DLD1 (cell line): ENCODE measurements around the gene PRDM15.

Experiments used
- in situ Hi-C: cut with HindIII; loops from 2 replicates; pipeline ENCODE4 v1.10.0; 2017; ENCODE audit warnings: low sequenced_read_pairs

Gene PRDM15

DNA sequence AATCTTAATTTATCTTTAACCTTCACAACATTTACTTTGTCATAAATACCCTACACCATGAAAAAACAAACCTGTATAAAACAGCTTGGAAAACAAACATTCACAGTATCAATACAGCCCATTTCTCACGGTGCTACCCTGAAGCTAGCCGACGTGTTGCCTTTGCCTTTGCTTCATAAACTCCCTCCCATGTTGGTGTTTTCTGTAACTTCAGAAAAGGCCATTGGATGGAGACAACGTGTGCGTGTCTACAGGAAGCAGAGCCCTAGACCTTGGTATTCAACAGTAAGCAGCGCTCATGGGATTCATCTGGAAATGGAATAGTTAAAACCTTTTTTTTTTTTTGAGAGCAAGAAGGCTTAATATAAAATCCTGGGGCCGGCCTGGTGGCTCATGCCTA, 7.2 kb upstream of the PRDM15 start:
- in situ Hi-C loops, result no loop called here

DNA sequence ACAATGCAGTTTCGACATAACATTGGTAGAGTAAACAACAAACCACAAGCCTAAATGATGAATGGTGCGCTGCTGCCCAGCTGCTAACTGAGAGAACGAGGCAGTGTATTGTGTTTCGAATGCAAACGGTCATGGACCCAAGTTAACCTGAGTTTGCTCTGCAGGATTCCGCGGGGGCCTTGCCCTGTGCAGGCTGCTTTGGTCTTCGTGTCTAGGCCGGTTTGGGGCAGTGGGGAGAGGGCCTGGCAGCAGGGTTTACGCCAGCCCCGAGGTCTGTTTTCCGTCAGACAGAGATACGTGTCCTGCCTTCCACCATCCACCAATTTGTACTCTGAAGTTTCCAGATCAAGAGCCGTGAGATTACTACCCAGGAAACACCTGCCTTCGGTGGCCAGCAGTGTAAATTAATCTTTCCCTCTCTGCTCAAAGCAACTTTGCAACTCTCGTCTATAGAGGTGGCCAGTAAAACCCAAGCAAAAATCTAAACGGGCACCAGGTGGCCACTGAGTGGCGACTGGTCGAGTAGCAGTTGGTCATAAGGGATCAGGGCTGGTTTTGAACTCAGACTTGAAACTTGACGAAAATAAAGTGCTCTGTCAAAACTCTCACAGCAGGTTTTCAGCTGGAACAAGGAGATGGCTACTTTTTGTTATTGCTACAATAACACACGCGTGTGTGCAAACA, 6.3 kb upstream of the PRDM15 start:
- in situ Hi-C loops, result no loop called here

DNA sequence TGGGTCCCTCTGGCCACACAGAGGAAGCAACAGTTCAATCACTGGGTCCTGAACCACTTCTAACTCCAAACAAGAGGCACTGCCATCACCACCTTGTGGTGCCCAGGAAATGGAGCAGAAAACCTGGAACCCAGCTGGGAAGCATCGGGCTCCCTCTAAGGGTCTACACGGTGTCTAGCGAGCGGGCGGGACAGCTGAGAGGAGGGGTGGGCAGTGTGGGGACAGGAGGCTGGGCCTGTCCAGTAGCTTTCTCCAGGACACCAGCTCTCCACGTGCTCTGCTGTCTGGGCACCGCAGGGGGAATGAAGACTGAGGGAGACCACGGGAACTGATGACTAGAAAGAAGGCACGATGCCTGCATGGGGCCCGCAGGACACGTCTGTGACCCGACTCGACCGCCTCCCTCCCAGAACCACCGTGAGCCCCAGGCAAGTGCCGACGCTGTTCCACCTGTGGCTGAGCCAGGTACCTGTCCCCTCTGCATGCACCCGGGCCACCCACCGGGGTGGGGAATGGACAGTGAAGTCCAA, 5.4 kb upstream of the PRDM15 start:
- in situ Hi-C loops, result no loop called here

DNA sequence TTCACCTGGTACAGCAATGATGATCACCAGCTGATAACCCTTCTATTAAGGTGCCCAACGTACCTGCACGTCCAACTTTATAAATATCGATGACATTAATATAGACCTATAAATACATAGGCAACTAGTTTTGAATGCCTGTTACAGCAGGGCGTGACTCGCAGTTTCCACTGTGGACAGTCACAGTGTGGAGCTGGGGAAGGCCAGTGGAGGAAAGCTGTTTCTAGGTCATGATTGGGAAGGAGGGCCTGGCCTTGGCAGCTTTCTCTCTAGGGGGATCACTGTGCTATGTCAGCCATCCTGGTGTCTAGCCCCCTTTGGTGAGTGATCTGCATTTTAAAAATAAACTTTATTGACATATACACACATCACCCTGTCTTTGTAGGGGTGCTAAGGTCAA, 4.4 kb upstream of the PRDM15 start:
- in situ Hi-C loops, result no loop called here

DNA sequence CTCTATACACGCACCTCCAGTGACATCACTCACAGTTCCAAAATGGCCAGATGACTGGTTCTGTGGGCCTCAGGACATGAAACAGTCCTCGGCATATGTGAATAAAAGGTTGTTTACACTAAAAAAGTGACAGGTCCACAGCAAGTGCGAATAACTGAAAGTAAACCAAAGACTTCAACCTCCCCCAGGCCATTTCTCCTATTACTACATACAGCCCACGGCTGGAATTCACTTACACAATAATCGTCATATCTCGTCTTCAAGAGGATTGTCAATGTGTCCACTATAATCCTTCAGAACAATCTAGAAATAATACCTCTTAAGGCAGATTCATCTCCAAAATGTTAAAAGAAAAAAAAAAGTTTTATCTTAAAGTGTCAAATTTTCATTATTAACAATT, 1.9 kb upstream of the PRDM15 start:
- in situ Hi-C loops, result no loop called here

DNA sequence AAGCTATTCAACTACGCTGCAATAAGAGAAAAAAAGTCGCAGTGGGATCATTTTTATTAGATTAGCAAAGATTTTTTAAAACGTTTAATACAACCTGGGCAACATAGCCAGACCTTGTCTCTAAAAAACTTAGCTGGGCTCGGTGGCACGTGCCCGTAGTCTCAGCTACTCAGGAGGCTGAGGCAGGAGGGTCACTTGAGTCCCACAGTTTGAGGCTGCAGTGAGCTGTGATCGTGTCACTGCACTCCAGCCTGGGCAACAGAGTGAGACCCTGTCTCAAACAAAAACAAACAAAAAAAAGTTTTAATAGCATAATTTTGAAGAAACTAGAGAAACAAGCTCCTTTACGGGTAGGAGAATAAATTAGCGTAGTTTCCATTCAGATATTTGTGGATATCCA, 1.0 kb upstream of the PRDM15 start:
- in situ Hi-C loops, result no loop called here

DNA sequence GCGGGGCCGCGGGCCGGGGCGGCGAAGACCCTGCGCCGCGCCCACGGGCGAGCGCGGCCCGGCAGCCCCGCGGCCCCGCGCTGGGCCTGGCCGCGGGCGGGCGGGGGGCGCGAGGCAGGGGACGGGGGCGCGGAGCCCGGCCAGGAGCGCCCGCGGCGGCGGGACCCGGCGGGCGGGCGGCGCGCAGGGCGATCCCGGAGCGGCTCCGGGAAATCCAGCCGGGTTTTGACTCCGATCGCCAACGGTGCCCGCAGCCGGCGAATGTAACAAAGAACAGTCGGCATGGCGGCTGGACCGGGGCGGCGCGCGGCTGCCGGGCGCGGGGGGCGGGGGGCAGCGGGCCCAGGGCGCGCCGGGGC, 334 bp downstream of the PRDM15 start:
- in situ Hi-C loops, result no loop called here

DNA sequence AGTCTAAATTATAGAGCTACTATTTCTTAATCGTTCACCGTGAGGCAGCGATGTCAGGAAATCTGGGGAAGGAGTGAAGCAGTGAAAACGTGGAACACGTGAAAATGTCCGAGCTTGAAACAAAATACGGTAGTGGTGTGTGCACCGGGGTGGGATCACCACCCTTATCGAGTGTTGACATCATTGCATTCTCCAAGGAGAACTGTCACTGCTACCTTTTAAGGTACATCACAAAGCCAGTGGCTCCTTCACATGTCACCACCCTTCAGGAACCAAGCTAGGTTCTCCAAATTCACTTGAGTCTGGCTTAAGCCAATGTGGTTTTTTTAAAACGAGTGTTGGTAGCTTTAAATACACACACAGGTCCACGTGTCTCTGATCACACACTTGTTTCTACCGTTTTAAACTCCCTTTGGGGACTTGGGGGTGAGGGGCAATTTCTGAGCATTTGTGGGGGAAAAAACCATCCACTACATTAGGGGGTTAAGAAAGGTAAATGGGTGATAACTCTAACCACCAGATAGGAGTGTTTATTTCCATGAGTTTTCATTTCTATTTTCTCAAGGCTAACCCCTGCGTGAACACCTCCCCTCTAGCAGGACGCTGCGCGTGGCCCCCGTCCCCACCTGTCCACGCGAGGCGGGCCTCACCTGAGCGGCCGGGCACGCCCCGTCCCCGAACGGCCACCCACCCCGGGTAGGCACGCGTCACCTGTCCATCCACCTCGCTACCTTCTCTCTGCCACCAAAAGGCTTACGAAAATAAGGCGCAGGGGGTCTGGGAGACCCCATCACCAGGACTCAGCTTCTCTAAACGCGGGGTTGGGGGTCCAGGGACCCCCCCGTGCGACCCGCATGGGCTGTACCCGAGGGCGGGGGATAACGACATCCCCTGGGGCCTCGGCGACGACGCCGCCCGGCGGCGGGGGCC, 978 bp downstream of the PRDM15 start:
- in situ Hi-C loops, result no loop called here

DNA sequence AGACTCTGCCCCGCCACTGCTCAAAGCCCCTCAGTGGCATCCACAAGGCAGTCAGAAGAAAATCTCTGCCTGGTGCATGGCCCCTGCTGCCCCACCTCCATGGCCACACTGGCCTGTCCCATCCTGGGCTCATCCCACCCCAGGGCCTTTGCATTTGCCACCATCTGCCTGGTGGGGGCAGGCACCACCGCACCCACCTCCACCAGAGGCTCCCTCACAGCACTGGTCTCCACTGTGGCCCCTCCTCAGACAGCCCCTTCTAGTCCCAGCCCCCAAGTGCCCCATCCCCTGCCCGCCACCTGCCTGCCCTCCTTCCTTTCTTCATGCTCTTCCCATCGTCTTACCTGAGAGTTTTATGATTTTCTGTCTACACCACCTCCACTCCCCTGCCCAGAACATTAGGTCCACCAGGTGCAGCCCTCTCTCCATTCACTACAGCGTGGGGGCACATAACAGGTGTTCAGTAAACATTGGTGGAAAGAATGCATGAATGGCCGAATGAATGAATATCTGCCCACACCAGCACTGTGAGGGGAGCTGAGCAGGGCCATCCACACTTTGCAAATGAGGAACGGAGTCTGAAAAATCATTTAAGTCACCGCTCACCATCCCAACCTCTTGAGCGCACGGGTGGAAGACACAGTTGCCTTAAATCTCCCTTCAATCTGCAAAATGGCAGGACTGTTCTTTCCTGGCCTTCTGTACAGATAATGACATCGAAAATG, 2.1 kb downstream of the PRDM15 start:
- in situ Hi-C loops, result no loop called here

DNA sequence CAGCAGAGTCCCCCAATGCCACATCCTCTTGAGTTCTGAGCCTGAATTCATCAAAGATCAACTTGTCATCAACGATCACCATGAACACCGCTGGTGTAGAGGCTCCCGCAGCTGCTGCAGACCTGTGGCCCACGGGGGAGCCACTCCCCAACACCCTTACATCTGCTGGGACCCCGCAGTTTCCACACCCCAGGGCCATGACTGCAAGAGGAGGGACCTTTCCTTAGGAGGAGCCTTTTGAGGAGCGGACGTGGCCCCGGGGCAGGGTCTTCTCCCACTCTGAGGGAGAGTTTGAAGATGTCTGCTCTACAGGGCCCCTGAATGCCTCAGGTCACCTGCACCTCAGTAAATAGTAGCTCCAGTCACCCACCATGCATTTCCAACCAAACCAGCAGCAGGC, 2.7 kb downstream of the PRDM15 start:
- in situ Hi-C loops, result no loop called here

DNA sequence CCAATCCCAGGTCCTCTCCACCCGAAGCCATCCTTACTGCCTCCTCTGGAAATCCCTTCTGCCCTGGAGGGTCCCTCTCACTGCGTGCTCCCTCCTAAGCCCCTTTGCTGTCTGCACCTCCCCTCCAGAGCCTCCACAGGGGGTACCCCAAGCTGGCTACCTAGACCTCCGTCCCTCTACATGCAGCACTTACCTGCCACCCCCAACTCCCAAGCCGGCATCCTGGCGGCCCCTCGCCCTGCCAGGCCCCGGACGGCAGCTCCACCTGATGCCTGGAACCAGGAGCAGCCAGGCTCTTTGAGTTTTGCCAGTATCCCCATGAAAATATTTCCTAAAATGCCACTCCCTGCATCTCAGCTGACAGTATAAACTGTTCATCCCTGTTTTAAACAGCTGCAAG, 4.1 kb downstream of the PRDM15 start:
- in situ Hi-C loops, result no loop called here

DNA sequence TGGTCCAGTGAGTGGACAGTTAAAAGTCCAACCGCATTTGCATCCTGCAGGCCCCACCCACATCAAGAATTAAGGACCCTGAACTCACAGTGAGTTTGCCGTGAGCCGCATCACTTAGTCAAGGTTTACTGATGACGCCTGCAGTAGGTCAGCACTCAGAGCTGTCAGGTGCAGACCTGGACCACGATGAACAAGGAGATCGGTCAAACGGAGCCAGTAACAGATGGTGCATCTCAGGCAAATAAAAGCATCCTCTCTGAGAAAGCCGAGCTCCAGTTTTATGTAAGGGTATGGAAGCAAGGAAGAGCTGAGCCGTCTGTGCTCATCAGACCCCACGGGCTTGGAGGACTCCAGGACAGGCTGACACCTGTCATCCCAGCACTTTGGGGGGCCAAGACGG, 4.5 kb downstream of the PRDM15 start:
- in situ Hi-C loops, result no loop called here

DNA sequence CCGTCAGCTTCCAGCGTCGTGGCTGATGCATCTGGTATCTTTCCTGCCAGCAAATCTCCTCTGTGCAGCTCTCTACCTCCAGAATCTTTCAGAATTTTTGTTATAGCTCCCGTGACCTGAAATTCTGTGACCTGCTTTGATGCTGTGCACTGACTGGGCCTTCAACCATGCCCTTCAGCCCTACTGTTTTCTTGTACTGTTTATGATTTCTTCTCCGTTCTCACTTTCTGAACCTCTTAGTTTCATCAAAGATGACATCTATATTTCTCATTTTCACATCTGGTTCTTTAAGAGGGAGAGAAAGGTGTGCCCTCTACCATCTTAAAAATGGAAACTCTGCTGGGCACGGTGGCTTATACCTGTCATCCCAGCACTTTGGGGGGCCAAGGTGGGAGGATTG, 5.7 kb downstream of the PRDM15 start:
- in situ Hi-C loops, result no loop called here

DNA sequence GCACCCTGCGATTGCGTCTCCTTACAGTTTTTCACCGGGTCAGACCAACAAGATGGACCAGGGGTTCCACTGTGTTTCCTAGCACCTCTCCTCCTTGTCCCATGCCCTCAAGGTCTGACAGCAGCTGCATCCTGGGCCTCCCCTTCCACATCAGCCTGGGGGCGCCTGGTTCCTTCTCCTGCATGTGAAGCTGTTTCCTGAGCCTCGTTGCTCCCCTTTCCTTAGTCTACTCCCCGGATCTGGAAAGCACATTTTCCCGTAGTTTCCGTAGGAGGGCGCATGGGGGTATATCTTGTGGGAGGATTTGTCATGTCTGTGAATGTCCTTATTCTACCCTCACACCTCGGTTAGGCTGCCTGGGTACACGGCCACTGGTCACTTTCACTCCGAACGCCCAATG, 6.1 kb downstream of the PRDM15 start:
- in situ Hi-C loops, result no loop called here

DNA sequence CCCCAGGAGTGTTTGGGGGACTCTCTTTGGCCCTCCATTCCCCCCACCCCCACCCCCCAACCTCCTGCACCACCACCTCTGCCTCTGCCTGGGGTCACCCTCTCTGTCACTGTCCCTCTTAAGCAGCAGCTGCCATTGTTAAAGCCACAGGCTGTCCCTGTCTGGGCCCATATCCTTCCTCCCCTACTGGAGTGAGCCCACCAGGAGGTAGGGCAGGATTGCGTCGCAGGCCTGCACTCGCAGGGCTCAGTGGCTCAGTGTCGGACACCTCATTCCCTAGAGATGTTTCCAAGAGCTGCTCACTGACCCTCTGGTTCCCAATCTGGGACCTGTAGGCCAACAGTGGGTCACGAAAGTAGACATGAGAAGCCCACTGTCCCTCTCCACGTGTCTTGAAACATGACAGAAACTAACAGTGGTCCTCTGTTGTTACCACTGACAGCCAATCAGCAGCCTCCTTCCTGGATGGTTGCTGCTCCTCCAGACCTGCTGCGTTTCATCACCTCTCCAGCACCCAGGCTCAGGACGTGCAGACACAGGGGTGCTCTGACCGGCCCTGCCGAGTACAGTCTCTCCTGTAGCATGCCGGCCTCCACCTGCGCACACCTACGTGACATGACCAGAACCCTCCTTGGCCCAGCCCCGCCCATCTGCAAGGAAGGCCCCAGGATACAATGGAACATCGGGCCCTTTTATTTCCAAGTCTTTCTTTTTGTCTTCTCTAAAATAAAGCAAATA, 7.7 kb downstream of the PRDM15 start:
- in situ Hi-C loops, result no loop called here

DNA sequence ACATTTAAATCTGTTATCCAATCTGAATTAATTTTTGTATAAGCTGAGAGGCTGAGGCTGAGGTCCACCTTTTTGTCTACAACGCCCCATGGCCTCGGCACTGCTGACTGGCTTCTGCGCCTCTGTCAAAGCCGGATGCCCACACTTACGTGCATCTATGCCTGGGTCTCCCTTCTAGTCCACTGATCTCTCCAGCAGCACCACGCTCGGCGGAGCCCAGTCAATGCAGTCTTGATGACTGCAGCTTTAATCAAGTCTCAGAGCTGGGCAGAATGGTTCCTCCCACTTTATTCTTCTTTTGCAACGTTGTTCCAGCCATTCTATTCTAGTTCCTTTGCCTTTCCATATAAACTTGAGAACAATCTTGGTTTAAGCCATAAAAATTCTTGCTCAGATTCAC, 9.4 kb downstream of the PRDM15 start:
- in situ Hi-C loops, result no loop called here

DNA sequence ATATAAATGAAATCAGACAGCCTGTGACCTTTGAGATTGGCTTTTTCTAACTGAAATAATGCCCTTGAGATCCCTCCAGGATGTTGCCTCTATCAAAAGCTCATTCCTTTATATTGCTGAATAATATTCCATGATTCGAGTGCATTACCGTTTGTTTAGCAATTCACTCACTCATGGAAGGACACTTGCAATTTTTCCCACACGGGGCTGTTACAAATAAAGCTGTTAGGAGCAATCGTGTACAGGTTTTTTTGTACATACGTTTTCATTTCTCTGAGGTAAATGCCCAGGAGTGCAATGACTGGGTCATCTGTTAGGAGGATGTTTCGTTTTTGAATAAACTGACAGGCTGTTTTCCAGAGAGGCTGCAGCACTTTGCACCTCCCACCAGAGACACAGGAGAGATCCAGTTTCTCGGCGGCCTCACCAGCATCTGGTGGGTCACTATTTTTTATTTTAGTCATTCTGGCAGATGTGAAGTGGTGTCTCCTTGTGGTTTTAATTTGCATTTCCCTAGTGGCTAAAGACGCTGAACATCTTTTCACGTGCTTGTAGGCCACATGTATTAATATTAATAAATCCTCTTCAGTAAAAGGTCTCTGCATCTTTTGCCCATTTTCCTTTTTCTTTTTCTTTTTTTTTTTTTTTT, 11.0 kb downstream of the PRDM15 start:
- in situ Hi-C loops, result no loop called here

DNA sequence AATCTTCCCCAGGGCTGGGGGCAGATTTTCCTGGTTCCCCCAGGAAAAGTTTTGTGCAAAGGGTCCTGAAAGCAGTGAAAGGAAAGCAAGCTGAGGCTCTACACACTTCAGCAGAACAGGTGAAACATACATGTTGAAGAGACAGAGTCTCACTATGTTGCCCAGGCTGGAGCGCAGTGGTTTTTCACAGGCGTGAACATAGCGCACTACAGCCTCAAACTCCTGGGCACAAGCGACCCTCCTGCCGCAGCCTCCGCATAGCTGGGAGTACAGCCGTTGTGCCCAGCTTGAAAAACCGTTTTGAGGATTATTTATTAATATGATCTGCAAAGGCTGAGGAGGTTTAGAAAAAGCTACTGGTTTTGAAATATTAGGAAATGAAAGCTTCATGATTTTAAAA, 11.8 kb downstream of the PRDM15 start:
- in situ Hi-C loops, result no loop called here

DNA sequence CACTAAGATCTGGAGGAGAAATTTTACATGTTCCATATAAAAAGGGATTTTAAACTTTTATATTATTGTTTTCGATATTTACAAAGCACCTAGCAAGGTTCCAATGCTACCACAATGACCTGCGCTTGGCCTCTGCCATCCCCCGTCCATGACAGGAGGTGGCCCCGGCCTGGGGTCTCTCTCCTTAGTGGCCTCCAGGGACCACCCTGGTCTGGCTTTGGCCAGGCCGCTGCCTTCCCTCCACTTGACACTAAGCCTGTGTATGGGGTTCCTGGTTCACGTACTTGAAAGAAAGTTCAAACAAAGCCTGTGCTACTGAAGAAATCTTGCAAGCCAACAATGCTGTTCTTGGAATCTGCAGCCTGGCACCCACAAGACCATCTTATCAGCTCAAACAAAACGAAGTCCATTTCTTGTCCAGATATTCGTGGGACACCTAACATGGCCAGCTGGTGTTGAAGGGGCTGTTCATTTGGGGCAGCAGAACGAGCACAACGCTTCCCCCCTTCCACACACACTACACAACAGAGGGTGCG, 12.8 kb downstream of the PRDM15 start:
- in situ Hi-C loops, result no loop called here
